HG03460 (cell line): ENCODE results near the gene TIA1.

Source experiments
- ATAC-seq: cut with Tn5 transposase; IDR thresholded peaks from one replicate; pipeline ENCODE4 v1.9.1; 2021; ENCODE audit not compliant: unreplicated experiment

Gene TIA1

GRCh38 chr2:70161069-70161534 is 87.3 kb downstream of the TIA1 start:
- peak; percentile 92 for ATAC-seq

GRCh38 chr2:70160545-70160944 is 87.9 kb downstream of the TIA1 start:
- ATAC-seq = no peak
